GM18909 (cell line): ENCODE results near the gene CEP152.

ENCODE experiments used
- ATAC-seq: cut with Tn5 transposase; IDR thresholded peaks from one replicate; pipeline ENCODE4 v1.9.1; 2021; ENCODE audit warnings: mild to moderate bottlenecking; ENCODE audit not compliant: unreplicated experiment, poor library complexity

The CEP152 gene

DNA sequence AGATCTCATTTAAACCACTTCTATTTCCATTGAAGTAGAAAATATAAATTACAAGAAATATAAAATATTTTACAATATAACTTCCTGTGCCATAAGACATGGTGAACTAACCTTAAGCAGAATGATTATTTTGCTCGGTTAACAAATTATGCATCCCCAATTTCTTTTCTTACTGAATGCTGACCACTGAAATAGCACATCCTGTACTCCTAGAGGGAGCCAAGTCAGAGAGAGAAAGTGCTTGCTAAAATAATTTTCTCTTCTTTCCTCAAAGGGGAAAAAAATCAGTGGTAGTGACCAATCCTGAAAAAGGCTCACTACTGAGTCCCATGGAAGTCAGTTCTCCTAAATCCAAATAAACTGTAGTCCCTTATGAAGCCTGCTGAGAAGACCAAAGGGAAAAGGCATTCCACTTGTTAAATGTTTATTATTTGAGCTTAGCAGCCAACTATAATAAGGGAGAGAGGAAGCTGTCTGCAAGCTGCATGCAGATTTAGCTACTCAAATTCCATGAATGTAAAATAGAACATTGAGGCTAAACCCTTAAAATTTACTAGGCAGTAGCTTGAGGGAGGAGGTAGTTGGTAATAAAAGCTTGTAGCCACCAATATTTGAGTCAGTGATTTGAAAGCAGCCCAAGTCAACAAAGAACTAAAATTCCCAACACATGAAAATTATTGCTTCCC is 33.1 kb downstream of the CEP152 start:
- ATAC-seq = no peak

DNA sequence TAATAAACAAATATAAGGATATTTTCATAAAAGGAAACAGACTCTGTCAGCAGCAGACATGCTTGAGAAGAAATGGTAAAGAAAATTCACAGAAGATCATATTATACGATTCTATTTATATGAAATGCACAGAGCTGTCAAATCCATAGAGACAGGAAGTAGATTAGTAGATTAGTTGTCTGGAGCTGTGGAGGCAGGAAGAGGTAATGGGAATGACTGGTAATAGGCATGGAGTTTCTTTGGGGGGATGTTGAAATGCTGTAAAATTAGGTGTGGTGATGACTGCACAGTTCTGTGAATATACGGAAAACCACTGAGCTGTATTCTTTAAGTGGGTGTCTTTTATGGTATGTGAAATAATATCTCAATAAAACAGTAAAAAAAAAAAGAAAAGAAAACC is 35.3 kb downstream of the CEP152 start:
- ATAC-seq = no peak

DNA sequence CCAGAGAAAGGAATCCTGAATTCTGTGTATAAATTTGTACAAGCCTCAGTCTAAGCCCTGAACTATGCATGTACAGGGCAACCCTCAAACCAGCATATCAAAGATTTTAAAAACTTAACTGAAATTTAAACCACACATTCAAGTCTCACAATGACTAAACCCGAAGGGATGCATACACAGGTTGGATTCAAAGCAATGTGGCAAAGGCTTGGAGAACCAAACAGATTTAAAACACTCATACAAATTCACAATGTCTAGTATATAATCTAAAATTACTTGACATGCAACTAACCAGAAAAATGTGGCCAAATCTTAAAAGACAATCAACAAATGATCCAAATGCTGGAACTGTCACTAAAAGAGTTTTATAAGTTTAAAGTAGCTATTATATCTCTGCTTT is 36.4 kb downstream of the CEP152 start:
- ATAC-seq = no peak

- no peak for ATAC-seq
These were observed 44.7 kb downstream of the CEP152 start for GRCh38 chr15:48766196-48766595.

GRCh38 chr15:48765022-48765421 is 45.8 kb downstream of the CEP152 start:
- ATAC-seq = no peak

DNA sequence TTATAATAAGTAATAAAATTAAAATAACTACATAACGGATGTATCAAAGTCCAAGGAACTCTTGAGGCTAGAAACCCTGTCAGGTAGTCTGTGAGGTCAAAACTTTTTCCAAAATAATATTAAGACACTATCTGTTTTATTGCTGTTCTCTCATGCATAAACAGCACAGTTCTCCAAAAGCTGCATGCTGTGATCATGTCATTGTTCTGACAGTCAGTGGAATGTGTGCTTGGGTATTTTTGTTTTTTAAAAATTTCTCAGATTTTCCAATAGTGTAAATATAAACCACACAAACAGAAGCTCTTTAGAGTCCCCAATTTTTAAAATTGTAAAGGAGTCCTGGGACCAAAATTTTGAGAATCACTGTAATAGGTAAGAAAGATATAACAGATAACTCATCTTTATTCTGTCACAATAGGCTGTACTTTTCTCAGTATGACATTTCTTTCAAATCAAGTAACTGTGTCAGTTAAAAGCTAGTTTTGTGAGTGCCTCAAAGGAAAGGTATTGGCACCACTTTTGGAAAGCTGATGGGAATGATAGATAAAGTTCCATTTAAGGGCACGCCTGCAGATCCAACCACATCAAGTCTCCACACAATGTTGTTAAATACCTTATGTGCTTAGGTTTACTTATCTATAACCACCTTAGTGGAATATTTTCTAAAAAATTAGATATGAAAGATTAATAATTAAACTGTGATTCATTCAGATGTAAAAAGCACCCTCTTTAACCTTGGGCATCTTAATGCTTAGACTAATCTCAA is 49.3 kb downstream of the CEP152 start:
- no peak for ATAC-seq

DNA sequence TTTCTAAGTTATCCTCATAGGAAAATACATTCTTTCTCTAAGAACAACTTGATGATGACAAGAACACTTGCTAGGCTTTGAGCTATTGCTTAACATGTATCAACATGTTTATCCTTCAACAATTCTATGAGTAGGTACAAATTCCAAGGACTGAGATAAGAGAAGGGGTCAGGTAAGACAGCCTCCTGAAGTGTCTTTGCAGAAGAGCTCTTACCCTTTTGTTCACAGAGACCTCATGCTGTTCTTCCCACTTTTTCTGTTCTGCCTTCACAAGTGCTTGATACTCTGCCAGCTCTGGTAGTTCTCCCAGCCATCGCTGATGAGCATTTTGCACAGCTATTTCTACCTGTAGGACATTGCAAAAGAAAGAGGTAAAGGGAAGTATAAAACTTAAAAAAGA is 50.9 kb downstream of the CEP152 start:
- no peak for ATAC-seq

GRCh38 chr15:48757661-48758060 is 53.2 kb downstream of the CEP152 start:
- no peak for ATAC-seq

DNA sequence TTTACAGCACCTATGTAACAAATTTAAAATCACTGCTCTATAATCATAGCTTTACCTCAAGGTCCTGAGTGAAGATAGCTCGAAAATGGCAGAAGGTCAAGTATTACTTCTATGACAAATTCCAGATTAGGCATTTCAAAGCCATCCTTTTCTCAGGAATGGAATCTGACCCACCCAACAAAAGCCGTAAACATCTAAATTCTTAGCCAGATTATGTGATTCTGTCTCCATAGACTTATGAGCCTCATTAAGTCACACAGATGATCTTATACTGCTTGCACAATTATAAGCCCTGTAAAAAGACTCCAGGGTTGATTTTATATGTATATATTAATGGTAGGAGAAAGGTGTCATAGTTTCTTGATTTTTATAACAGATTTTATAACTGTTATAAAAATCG is 56.9 kb downstream of the CEP152 start:
- no peak for ATAC-seq

GRCh38 chr15:48751595-48751994 is 59.3 kb downstream of the CEP152 start:
- ATAC-seq = no peak

- ATAC-seq = no peak
These were observed 62.3 kb downstream of the CEP152 start for GRCh38 chr15:48748535-48748934.

- no peak for ATAC-seq
These were observed 77.3 kb downstream of the CEP152 start for GRCh38 chr15:48733615-48734014.

DNA sequence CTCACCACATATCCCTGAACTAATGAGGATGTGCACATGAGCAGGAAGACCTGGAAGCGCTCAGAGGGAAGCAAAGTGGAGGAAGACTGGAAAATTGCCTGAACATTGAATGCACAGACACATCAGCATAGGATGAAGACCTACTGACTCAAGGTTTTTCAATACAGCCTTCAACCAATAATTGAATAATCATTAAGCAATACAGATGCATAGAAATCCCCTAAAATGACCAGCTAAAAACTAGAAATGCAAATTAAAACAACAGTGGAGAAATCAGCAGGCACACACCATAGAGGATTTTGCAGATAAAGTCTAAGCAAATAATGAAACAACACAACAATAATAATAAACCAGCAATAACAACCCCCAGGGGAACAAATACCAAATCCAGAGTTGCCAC is 80.4 kb downstream of the CEP152 start:
- no peak for ATAC-seq

GRCh38 chr15:48723969-48724368 is 86.9 kb downstream of the CEP152 start:
- no peak for ATAC-seq

- ATAC-seq = no peak
These were observed 87.9 kb downstream of the CEP152 start for GRCh38 chr15:48722764-48723661.

DNA sequence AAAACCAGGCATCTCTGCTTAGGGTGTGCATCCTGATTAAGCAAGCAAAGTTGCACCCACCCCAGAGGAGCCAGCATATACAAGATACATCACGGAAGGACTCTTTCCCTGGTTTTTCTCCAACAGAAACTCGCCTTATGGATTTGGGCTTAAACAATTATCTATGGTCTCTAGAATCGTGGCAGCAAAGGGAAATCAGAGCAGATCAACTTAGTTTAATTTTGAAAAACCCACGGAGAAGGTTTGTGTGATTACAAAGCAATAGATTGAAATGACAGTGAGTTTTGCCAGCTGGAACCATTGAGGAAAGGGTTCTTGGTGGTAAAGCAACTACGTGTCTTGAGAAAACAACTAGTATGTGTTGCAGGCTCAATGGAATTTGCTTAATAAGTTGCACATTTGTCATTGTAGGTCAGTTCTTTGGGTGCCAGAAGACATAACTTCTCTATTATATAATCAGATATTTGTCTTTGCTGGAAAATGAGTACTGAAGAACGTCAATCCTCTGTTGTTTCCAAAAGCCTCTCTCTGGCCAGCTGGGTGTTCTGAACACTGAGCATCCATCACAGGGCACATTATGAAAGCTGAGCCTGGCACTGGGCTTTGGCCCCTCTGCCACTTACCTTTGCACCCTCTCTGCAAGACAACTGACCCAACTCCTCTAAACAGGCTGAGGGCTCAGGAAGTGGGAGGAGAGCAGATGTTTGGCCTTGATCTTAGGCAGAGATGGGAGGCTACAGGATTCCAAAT is 89.6 kb downstream of the CEP152 start:
- ATAC-seq = no peak

GRCh38 chr15:48720646-48721045 is 90.2 kb downstream of the CEP152 start:
- ATAC-seq = no peak

DNA sequence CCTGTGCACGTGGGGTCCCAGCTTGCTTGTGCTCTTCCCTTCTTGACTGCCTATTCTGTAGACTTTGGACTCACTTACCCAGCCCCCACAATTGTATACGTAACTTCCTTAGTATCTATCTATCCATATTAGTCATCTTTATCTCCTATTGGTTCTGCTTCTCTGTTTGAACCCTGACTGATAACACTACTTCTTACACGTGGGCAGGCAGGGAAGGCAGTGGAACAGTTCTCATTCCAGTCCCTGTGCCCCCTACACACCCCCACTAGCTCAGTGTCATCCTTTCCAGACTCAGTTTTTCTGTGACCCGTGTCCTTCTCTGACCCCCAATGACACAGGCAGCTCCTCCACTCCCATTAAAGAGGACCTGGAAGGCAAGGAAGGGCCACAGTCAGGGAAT is 91.2 kb downstream of the CEP152 start:
- no peak for ATAC-seq

- ATAC-seq = no peak
These were observed 92.2 kb downstream of the CEP152 start for GRCh38 chr15:48718646-48719045.

GRCh38 chr15:48717458-48717857 is 93.4 kb downstream of the CEP152 start:
- ATAC-seq = no peak
